ENCODE data around the gene TMEM242. TPM values are rescaled to one million over a fixed set of nuclear protein-coding genes. Genes with fewer than 3 reads are reported as not detected.

TMEM242 gene
- total and polyA plus RNA-seq, 2 of the 13 experiments (the other 11 are each of a cell fraction or from before 2014, with no cell fraction given) = 5.6 to 11.1 TPM

- ATAC-seq (peak; percentile 65), FAIRE-seq (peak; percentile 23), DNase-seq (ENCODE audit: low spot score) (no peak)
- in situ Hi-C loops (cut with HindIII; ENCODE audit: extremely low pct_ligation_motif_present, low pct_unique_long_range_greater_than_20kb) (no loop called here), intact Hi-C loops (cut with micrococcal nuclease; ENCODE audit: unreplicated experiment) (no loop called here)
- no peaks in the 10 kb centered on the region for H3K9me3 ChIP-seq (ENCODE audit: low read length)
- WGBS (ENCODE audit: low lambda C conversion rate) = 63% methylated on average over 14 of the region's 14 CpGs
- H3K27me3 ChIP-seq (ENCODE audit: control insufficient read depth in 1 of 2, insufficient read depth in 2 of 2, low read length in 2 of 2) = no peaks in the 10 kb centered on the region
- CTCF ChIA-PET (ENCODE audit: low intra/inter-chr PET ratio, low total read pairs) = no interaction called here
- H3K4me2 ChIP-seq (ENCODE audit: low read depth, low read length) = peak overlapping the region; percentile 33
- H3K4me1 ChIP-seq (ENCODE audit: insufficient read depth, low read length) = peaks cover 17% of the 10 kb centered on the region
- no peak overlapping the region for H3K27ac ChIP-seq (ENCODE audit: extremely low read length, insufficient read depth, low read length)
- no peak overlapping the region for H3K9ac ChIP-seq (ENCODE audit: insufficient read depth, low read depth, low read length)
- TF ChIP-seq ZNF687 (CRISPR knock-in tag; IDR thresholded peaks at IDR 0.05) (peak; percentile 28), MAX (IDR thresholded peaks at IDR 0.05) (no peak), ZNF691 (CRISPR knock-in tag; IDR thresholded peaks at IDR 0.05; ENCODE audit: borderline replicate concordance, low read depth) (peak; percentile 24; the same call in 1 of the 2 replicates), UBTF (CRISPR knock-in tag; IDR thresholded peaks at IDR 0.05) (peak; percentile 41; the same call in 1 of the 2 replicates)
- POLR2A ChIA-PET = interaction anchor here (1.1 kb wide), 1 partner anchor 9 kb away, joined by 3 read pairs; no protein-coding TSS in a partner anchor
- H3K36me3 ChIP-seq (replicated peaks in 1 of 2; ENCODE audit: control insufficient read depth in 1 of 2, insufficient read depth in 2 of 2, low read length in 2 of 2) = peaks cover 2 to 4% of the 10 kb centered on the region in 2 experiments; a peak in 4 of 5 replicates
- H4K20me1 ChIP-seq (ENCODE audit: insufficient read depth, low read length) = no peaks in the 10 kb centered on the region
- no peak overlapping the region for H3K4me3 ChIP-seq (replicated peaks in 1 of 3; ENCODE audit: insufficient read depth in 1 of 3, low read depth in 2 of 3, low read length in 3 of 3)
- no TSS peak for BruUV-seq (replicated peaks)
- H2AFZ ChIP-seq (ENCODE audit: low read length) = no peak overlapping the region
- no peaks in the 10 kb centered on the region for H3K79me2 ChIP-seq (ENCODE audit: insufficient read depth, low read length)
Observed at GRCh38 chr6:157284738-157285421, 38.4 kb downstream of the TMEM242 start.
